ENCODE measurements around the gene MXRA7. TPM values are rescaled to one million over a fixed set of nuclear protein-coding genes. Genes with fewer than 3 reads are reported as not detected.

The MXRA7 gene
- total RNA-seq, 2 donors from 2014 or later: 76.1 to 285 TPM

DNA sequence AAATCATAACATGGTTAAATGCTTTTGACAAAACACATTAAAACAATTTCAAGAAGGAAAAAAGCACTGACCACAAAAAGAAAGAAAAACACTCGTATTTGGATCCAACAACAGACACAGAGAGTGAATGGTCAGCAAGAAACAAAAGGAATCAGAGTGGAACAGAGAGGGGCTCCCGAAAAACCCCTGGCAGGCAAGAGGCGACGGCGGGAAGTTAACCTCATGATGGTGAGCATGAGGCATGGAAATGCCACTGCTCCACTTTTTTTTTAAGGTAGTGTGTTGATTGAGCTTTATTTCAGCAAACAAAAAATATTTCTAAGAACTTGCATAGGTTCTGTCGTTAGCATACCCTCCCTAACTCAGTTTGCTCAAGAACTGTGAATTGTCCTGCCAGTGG is 35.1 kb downstream of the MXRA7 start:
- no peak for DNase-seq (ENCODE audit: low spot score)
- WGBS: 87% methylated on average over 6 of the region's 6 CpGs
- Histone ChIP-seq H3K9me3 (no peaks in the 10 kb centered on the region), H3K4me3 (no peak overlapping the region), H3K36me3 (no peaks in the 10 kb centered on the region), H3K27me3 (replicated peaks; ENCODE audit: insufficient read depth) (no peaks in the 10 kb centered on the region), H3K27ac (no peak overlapping the region), H3K4me1 (replicated peaks) (no peaks in the 10 kb centered on the region)
- TF ChIP-seq, protein P1, sequence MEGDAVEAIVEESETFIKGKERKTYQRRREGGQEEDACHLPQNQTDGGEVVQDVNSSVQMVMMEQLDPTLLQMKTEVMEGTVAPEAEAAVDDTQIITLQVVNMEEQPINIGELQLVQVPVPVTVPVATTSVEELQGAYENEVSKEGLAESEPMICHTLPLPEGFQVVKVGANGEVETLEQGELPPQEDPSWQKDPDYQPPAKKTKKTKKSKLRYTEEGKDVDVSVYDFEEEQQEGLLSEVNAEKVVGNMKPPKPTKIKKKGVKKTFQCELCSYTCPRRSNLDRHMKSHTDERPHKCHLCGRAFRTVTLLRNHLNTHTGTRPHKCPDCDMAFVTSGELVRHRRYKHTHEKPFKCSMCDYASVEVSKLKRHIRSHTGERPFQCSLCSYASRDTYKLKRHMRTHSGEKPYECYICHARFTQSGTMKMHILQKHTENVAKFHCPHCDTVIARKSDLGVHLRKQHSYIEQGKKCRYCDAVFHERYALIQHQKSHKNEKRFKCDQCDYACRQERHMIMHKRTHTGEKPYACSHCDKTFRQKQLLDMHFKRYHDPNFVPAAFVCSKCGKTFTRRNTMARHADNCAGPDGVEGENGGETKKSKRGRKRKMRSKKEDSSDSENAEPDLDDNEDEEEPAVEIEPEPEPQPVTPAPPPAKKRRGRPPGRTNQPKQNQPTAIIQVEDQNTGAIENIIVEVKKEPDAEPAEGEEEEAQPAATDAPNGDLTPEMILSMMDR (IDR thresholded peaks at IDR 0.05): no peak
- TF ChIP-seq POLR2A (IDR thresholded peaks at IDR 0.05) (no peak), POLR2AphosphoS5 (IDR thresholded peaks at IDR 0.05) (no peak)
- intact Hi-C loops (cut with DNase I): no loop called here

DNA sequence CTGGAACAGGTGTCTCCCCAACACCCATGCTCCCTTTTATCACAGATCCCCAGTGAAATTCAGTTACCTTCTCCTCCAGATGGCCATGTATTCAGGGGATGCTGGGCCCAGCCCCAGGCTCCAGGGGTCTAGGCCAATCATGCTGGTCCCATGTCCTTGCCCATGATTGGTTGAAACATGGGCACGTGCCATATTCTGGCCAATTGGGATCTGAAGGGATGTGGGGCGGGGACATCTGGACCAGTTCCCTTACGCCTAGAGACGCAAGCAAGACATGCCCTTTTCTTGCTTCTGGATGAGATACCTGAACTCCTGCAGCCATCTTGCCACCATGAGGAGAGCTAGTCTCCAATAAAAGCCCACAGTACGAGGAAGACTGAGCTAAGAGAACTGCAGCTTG is 36.2 kb downstream of the MXRA7 start:
- 93% methylated on average over 5 of the region's 5 CpGs for WGBS
- no peak overlapping the region for H3K4me3 ChIP-seq

DNA sequence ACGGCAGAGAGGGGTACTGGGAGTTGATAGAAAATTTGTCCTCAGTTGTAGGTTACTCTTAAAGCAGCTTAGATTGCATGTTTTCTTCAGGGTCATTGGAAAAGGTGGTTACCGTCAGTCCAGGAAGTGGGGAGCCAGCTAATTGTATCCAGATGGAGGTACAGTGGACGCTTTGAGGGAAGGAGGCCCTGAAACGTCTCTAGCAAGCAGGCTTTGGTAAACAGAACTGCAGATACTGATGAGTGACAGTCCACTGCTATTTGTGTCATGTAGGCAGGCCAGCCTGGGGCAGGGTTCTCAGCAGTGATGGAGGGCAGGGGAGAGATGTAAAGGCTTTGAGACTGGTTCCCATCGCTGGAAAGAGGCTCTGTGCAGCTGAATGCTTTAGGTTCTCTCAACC is 37.0 kb downstream of the MXRA7 start:
- intact Hi-C loops (cut with DNase I): loop anchor here (5.0 kb wide), 2 partner anchors 39 to 116 kb away; partner anchors contain the start of gene MXRA7
- H3K27ac ChIP-seq: no peak overlapping the region
- no peaks in the 10 kb centered on the region for H3K27me3 ChIP-seq (replicated peaks; ENCODE audit: insufficient read depth)
- H3K4me1 ChIP-seq (replicated peaks): no peaks in the 10 kb centered on the region
- no peak for TF ChIP-seq POLR2A (IDR thresholded peaks at IDR 0.05)
- no peak for TF ChIP-seq POLR2AphosphoS5 (IDR thresholded peaks at IDR 0.05)
- TF ChIP-seq, protein P1 (IDR thresholded peaks at IDR 0.05): no peak
- no peak overlapping the region for H3K4me3 ChIP-seq
- H3K36me3 ChIP-seq: no peaks in the 10 kb centered on the region
- DNase-seq (ENCODE audit: low spot score): no peak
- WGBS: 76% methylated on average over 5 of the region's 5 CpGs
- H3K9me3 ChIP-seq: no peaks in the 10 kb centered on the region

More for the DNA sequence above, 36.2 kb downstream of the MXRA7 start:
- H3K27ac ChIP-seq: no peak overlapping the region
- TF ChIP-seq POLR2A (IDR thresholded peaks at IDR 0.05) (no peak), POLR2AphosphoS5 (IDR thresholded peaks at IDR 0.05) (no peak)
- TF ChIP-seq, protein P1 (IDR thresholded peaks at IDR 0.05): no peak
- H3K9me3 ChIP-seq: no peaks in the 10 kb centered on the region
- H3K36me3 ChIP-seq: no peaks in the 10 kb centered on the region
- H3K4me1 ChIP-seq (replicated peaks): no peaks in the 10 kb centered on the region
- H3K27me3 ChIP-seq (replicated peaks; ENCODE audit: insufficient read depth): no peaks in the 10 kb centered on the region
- intact Hi-C loops (cut with DNase I): loop anchor here (5.0 kb wide), 2 partner anchors 38 to 117 kb away; partner anchors contain the start of gene MXRA7
- no peak for DNase-seq (ENCODE audit: low spot score)

DNA sequence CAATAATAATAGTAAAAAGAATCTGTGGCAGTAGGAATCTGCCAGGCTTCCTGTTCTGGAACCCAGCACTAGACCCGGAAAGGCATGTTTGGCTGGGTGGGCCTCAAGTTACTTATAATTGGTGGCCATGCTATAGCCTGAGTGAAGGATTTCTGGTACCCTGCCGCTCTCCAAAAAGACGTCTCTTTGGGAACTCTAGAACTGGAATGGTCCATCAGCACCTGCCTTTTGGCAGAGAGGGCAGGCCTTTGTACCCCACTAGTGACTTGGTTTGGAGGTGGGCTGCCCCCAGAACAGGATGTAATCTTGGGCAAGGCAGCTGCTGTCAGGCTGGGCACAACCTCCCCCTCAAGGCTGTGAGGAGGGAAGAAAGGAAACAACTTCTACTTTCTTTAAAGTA is 37.9 kb downstream of the MXRA7 start:
- H3K4me3 ChIP-seq: no peak overlapping the region
- H3K36me3 ChIP-seq: no peaks in the 10 kb centered on the region
- no peak for DNase-seq (ENCODE audit: low spot score)
- intact Hi-C loops (cut with DNase I): loop anchor here (5.0 kb wide), 2 partner anchors 39 to 116 kb away; partner anchors contain the start of gene MXRA7
- TF ChIP-seq POLR2AphosphoS5 (IDR thresholded peaks at IDR 0.05): no peak
- TF ChIP-seq POLR2A (IDR thresholded peaks at IDR 0.05): no peak
- TF ChIP-seq, protein P1 (IDR thresholded peaks at IDR 0.05): no peak
- H3K27ac ChIP-seq: peak overlapping the region; percentile 76 to 77
- H3K4me1 ChIP-seq (replicated peaks): no peaks in the 10 kb centered on the region
- no peaks in the 10 kb centered on the region for H3K9me3 ChIP-seq
- H3K27me3 ChIP-seq (replicated peaks; ENCODE audit: insufficient read depth): no peaks in the 10 kb centered on the region
- WGBS: 76% methylated on average over 3 of the region's 3 CpGs

DNA sequence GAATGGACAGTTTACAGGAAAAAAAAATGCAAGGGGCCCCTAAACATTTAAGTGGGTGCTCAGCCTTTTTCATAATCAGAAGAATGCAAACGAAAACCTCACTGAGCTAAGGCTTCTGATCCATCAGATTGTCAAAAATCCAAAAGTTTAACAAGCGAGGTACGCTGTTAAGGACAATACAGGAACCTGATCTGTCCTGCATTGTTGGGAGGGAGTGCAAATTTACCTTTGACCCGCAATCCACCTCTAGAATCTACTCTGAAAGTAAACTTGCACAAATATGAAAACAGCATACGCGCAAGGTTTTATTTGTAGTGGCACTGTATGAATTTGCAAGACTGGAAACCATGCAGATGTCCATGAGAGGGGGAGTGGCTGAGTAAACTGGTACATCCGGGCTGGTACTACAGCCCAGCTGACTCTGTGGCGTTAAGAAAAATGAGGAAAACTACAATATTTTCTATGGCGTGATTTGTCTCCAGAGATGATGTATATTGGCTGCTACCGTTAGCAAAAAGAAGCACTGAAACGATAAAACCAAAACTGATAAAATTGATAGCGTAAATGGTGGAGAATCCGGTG is 38.4 kb downstream of the MXRA7 start:
- TF ChIP-seq POLR2AphosphoS5 (IDR thresholded peaks at IDR 0.05): no peak
- TF ChIP-seq POLR2A (IDR thresholded peaks at IDR 0.05): no peak
- TF ChIP-seq, protein P1 (IDR thresholded peaks at IDR 0.05): no peak
- intact Hi-C loops (cut with DNase I): loop anchor here (5.0 kb wide), 2 partner anchors 40 to 115 kb away; partner anchors contain the start of gene MXRA7
- no peaks in the 10 kb centered on the region for H3K4me1 ChIP-seq (replicated peaks)
- H3K9me3 ChIP-seq: no peaks in the 10 kb centered on the region
- no peaks in the 10 kb centered on the region for H3K36me3 ChIP-seq
- H3K27me3 ChIP-seq (replicated peaks; ENCODE audit: insufficient read depth): no peaks in the 10 kb centered on the region
- no peak for DNase-seq (ENCODE audit: low spot score)
- peak overlapping the region; percentile 40 to 41 for H3K4me3 ChIP-seq
- WGBS: 32% methylated on average over 13 of the region's 13 CpGs
- peak overlapping the region; percentile 76 to 77 for H3K27ac ChIP-seq
